Chondrocyte (in vitro differentiated cells): ENCODE measurements around the gene TRIM17. TPM values are rescaled to one million over a fixed set of nuclear protein-coding genes. Genes with fewer than 3 reads are reported as not detected.

ENCODE experiments used
- DNase-seq: peaks from one replicate; pipeline ENCODE4 v3.0.0; 2021; ENCODE audit warnings: mixed read lengths, low spot score
- H3K27ac Mint-ChIP-seq: one replicate; pipeline ENCODE4 v1.8.0; 2021; ENCODE audit warnings: mild to moderate bottlenecking, moderate library complexity, mixed read lengths; ENCODE audit not compliant: unreplicated experiment
- H3K27me3 Mint-ChIP-seq: 2 replicates; pipeline ENCODE4 v1.8.0; 2021; ENCODE audit warnings: low read depth, mixed read lengths
- H3K36me3 Mint-ChIP-seq: 2 replicates; pipeline ENCODE4 v1.8.0; 2021; ENCODE audit warnings: low read depth, mixed read lengths
- H3K4me1 Mint-ChIP-seq: 2 replicates; pipeline ENCODE4 v1.8.0; 2021; ENCODE audit warnings: low read depth, mild to moderate bottlenecking, mixed read lengths
- H3K4me3 Mint-ChIP-seq: one replicate; pipeline ENCODE4 v1.8.0; 2021; ENCODE audit warnings: mild to moderate bottlenecking, moderate library complexity, mixed read lengths; ENCODE audit not compliant: unreplicated experiment
- H3K9me3 Mint-ChIP-seq: 2 replicates; pipeline ENCODE4 v1.8.0; 2021; ENCODE audit warnings: low read depth, mixed read lengths
- total RNA-seq: library from RNA; stranded (reverse); gene quantifications from 3 replicates; pipeline ENCODE4 v1.2.1, GENCODE V29; 2021
- TF ChIP-seq, protein P1 (sequence below): fragments of 200-600 bp; sonication (generic); IDR thresholded peaks from 2 replicates; pipeline ENCODE4 v1.5.0; 2021; ENCODE audit warnings: antibody characterized with exemption, mild to moderate bottlenecking, moderate library complexity

TRIM17 gene
- total RNA-seq, 1 donor from 2014 or later = 0.35 TPM

DNA sequence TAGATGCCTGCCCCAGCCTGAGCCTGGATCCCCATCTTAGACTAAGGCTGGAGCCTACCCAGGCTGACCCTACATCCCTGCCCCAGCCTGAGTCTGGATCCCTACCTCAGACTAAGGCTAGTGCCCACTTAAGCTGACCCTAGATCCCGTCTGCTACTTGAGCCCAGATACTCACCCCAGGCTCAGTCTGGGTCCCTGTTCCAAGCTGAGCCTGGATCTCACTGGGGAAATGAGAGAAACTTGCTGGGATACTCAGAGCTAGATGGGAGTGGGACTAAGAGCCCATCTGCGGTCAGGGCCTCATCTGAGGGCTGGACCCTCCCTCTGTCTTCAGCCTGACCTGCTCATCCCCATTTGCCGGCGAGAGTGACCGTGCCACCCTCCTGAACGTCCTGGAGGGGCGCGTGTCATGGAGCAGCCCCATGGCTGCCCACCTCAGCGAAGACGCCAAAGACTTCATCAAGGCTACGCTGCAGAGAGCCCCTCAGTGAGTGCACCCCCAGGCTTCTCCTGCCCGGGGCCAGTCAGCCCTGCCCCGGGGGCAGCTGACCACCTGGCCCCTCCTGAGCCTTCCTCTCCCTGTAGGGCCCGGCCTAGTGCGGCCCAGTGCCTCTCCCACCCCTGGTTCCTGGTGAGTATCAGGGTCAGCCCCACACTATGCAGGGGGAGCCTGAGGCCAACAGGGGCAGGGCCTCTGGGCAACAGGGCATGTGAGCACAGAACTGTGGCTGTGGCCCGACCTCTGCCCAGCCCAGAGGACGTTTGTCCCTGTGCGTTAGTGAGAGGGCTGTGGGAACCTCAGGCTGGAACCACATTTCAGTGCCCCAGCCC, 46.8 kb downstream of the TRIM17 start:
- H3K9me3 Mint-ChIP-seq = no peaks in the 10 kb centered on the region
- no peaks in the 10 kb centered on the region for H3K36me3 Mint-ChIP-seq
- TF ChIP-seq, protein P1, sequence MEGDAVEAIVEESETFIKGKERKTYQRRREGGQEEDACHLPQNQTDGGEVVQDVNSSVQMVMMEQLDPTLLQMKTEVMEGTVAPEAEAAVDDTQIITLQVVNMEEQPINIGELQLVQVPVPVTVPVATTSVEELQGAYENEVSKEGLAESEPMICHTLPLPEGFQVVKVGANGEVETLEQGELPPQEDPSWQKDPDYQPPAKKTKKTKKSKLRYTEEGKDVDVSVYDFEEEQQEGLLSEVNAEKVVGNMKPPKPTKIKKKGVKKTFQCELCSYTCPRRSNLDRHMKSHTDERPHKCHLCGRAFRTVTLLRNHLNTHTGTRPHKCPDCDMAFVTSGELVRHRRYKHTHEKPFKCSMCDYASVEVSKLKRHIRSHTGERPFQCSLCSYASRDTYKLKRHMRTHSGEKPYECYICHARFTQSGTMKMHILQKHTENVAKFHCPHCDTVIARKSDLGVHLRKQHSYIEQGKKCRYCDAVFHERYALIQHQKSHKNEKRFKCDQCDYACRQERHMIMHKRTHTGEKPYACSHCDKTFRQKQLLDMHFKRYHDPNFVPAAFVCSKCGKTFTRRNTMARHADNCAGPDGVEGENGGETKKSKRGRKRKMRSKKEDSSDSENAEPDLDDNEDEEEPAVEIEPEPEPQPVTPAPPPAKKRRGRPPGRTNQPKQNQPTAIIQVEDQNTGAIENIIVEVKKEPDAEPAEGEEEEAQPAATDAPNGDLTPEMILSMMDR = no peak
- no peak overlapping the region for H3K27ac Mint-ChIP-seq
- H3K4me3 Mint-ChIP-seq = no peak overlapping the region
- no peaks in the 10 kb centered on the region for H3K27me3 Mint-ChIP-seq
- peak; percentile 66 for DNase-seq
- no peaks in the 10 kb centered on the region for H3K4me1 Mint-ChIP-seq

DNA sequence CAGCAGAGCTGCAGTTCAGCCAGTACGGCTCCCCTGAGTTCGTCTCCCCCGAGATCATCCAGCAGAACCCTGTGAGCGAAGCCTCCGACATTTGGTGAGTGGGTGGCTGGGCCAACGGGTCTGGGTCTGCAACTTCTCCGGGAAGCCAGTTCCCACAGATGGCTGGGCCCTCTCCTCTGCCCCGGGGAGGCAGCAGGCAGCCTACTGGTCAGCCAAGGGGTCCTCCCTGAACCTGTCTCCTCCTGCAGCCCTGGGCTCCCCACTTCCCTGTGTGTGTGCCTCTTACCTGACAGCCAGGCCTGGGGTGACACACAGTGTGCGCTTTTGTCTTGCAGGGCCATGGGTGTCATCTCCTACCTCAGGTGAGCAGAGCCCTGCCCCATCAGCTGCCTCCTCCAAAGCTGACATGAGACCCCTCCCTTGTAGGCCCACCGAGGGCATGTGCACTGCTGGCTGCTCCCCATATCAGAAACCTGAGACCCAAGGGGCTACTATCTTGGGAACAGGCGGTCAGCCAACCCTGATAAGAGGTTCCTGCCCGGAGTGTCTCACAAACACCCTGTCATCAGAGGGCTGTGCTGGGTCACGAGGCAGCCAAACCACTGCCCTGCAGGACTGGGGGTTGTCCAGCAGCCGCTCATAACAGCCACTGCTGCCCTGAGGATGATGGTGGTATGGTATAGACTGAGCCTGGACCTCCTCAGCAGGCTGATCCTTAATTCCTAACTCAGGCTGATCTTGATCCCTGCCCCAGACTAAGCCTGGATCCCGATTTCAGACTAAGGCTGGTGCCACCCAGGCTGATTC, 47.7 kb downstream of the TRIM17 start:
- Mint-ChIP-seq H3K36me3 (no peaks in the 10 kb centered on the region), H3K4me1 (no peaks in the 10 kb centered on the region), H3K27ac (no peak overlapping the region), H3K27me3 (no peaks in the 10 kb centered on the region), H3K9me3 (no peaks in the 10 kb centered on the region), H3K4me3 (no peak overlapping the region)
- peak; percentile 79 for DNase-seq
- TF ChIP-seq, protein P1 = no peak

DNA sequence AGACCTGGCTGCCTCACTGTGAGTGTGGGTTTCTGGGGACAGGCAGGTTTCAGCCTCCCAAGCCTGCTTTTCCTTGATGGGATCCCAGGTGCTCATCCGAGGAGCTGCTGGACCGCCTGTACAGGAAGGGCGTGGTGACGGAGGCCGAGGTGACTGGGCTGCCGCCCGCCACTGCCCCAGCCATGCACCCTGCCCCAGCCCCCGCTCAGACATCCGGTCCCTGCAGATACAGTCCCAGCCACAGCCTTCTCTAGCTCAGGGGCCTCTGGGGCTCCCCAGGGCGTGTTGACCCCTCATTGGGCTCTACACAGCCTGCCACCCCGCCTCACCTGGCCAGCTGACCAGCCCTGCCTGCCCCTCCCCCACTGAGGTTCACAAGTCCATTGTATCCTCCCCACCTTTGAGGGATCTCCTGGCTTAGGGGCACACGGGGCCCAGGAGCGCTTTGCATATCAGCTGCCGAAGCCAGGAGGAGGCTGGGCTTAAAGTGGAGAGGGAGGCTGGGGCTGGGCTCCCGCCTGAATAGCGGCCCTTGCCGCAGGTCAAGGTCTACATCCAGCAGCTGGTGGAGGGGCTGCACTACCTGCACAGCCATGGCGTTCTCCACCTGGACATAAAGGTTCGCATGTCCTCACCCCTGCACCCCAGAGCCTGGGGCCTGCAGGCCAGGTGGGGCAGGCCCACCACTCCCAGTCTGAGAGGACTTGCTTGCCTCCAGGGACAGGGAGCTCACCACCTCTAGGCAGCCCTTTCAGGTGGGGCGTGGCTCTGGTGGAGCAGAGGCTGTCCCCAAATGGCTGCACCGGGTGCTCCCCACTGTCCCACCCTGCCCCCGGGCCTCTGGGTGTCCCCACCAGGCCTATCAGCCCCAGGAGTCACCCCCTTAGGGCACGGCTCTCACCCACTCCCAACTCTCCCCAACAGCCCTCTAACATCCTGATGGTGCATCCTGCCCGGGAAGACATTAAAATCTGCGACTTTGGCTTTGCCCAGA, 48.6 kb downstream of the TRIM17 start:
- peak; percentile 81 for DNase-seq

DNA sequence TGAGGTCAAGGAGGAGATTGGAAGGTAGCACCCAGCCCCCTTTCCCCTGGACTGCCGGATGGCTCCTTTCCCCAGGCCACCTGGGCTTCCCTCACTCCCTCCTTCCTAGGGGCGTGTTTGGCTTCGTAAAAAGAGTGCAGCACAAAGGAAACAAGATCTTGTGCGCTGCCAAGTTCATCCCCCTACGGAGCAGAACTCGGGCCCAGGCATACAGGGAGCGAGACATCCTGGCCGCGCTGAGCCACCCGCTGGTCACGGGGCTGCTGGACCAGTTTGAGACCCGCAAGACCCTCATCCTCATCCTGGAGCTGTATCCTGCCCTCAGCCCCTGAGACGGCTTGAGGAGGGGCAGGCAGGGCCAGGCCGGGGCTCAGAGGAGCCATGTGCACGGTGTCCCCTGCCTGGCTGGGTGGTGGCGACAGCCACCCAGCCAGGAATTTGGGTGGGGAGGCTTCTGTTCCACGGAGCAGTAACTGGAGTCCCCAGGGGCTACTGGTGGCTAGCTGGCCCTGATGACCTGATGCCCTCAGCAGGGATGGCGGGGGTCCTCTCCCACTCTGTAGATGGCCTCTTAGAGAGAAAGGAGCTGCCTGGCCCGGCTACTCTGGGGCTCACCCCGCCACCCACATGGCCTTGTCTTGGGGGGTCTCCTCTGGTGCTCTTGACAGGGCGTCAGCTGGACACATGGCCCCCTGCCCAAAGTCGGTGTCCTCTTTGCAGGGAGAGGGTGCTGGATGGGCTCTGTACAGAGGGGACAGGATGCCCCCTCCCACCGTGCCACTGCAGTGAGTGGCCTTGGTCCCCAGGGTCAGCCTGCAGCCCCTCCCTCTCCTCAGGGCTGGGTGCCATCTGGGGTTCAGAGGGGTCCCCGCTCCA, 49.6 kb downstream of the TRIM17 start:
- Mint-ChIP-seq H3K27me3 (no peaks in the 10 kb centered on the region), H3K4me1 (no peaks in the 10 kb centered on the region), H3K9me3 (no peaks in the 10 kb centered on the region), H3K4me3 (no peak overlapping the region), H3K27ac (no peak overlapping the region), H3K36me3 (no peaks in the 10 kb centered on the region)
- TF ChIP-seq, protein P1 = no peak
- peak; percentile 82 for DNase-seq

More for the DNA sequence above, 48.6 kb downstream of the TRIM17 start:
- no peaks in the 10 kb centered on the region for H3K9me3 Mint-ChIP-seq
- H3K36me3 Mint-ChIP-seq = no peaks in the 10 kb centered on the region
- H3K4me1 Mint-ChIP-seq = no peaks in the 10 kb centered on the region
- no peak overlapping the region for H3K4me3 Mint-ChIP-seq
- no peaks in the 10 kb centered on the region for H3K27me3 Mint-ChIP-seq
- TF ChIP-seq, protein P1 = no peak
- no peak overlapping the region for H3K27ac Mint-ChIP-seq
